Endothelial cell of umbilical vein (primary cell): ENCODE data around the gene PSMD13.

ENCODE experiments used
- EZH2 ChIP-seq: IDR thresholded peaks from 2 replicates; pipeline ENCODE4 v1.6.1; 2012; ENCODE audit warnings: borderline replicate concordance, low read depth, mild to moderate bottlenecking, moderate library complexity, low read length, inconsistent platforms; ENCODE audit not compliant: severe bottlenecking
- FOS ChIP-seq: IDR thresholded peaks from 2 replicates; pipeline ENCODE4 v1.6.1; 2011; ENCODE audit warnings: mild to moderate bottlenecking, low read length, moderate library complexity, borderline replicate concordance; ENCODE audit not compliant: insufficient read depth
- MYC ChIP-seq: IDR thresholded peaks from one replicate; pipeline ENCODE4 v1.6.1; 2011; ENCODE audit warnings: mild to moderate bottlenecking, low read depth, low read length
- POLR2A ChIP-seq: IDR thresholded peaks from 2 replicates; pipeline ENCODE4 v1.6.1; 2012; ENCODE audit warnings: low read depth, mild to moderate bottlenecking, control low read depth, low read length
- POLR2AphosphoS5 ChIP-seq: IDR thresholded peaks from 2 replicates; pipeline ENCODE4 v1.6.1; 2012; ENCODE audit warnings: low read depth, mild to moderate bottlenecking, control low read depth, low read length, moderate library complexity; ENCODE audit not compliant: insufficient read depth
- TF ChIP-seq, protein P1 (sequence below), 2 donors: IDR thresholded peaks; 1 replicate in 1 of 2; 2 replicates in 1 of 2; pipeline ENCODE4 v1.5.1; 2011; ENCODE audit warnings: low read length in 2 of 2, mild to moderate bottlenecking in 2 of 2, moderate library complexity in 2 of 2, control low read depth in 1 of 2, inconsistent platforms in 1 of 2, low read depth in 1 of 2; ENCODE audit not compliant: insufficient read depth in 1 of 2; ENCODE audit errors: extremely low read depth in 1 of 2
- TF ChIP-seq, protein P2 (sequence below): IDR thresholded peaks from 2 replicates; pipeline ENCODE4 v1.6.1; 2011; ENCODE audit not compliant: insufficient read depth, insufficient read length

DNA sequence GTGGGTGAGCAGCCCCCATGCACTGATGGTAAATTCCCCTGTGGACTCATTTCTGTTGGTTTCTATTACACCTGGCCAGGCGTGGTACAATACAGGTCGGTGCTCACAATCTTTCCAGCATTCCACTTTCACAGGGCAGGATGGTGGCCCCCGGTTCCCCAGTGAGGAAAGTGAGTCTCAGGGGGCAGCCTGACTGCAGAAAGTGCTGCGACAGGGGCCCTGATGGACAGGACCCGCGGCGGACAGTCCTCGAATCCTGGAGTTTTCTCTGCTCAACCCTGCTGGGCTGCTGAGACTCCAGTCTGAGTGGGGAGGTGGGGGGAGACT is 49.1 kb downstream of the PSMD13 start:
- TF ChIP-seq POLR2AphosphoS5 (no peak), FOS (no peak), POLR2A (no peak), EZH2 (no peak), MYC (no peak)
- TF ChIP-seq, protein P1, sequence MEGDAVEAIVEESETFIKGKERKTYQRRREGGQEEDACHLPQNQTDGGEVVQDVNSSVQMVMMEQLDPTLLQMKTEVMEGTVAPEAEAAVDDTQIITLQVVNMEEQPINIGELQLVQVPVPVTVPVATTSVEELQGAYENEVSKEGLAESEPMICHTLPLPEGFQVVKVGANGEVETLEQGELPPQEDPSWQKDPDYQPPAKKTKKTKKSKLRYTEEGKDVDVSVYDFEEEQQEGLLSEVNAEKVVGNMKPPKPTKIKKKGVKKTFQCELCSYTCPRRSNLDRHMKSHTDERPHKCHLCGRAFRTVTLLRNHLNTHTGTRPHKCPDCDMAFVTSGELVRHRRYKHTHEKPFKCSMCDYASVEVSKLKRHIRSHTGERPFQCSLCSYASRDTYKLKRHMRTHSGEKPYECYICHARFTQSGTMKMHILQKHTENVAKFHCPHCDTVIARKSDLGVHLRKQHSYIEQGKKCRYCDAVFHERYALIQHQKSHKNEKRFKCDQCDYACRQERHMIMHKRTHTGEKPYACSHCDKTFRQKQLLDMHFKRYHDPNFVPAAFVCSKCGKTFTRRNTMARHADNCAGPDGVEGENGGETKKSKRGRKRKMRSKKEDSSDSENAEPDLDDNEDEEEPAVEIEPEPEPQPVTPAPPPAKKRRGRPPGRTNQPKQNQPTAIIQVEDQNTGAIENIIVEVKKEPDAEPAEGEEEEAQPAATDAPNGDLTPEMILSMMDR (IDR thresholded peaks at IDR 0.05; ENCODE audit: extremely low read depth in 1 of 2, insufficient read depth in 1 of 2, low read depth in 1 of 2, low read length in 2 of 2) = no peak
- TF ChIP-seq, protein P2, sequence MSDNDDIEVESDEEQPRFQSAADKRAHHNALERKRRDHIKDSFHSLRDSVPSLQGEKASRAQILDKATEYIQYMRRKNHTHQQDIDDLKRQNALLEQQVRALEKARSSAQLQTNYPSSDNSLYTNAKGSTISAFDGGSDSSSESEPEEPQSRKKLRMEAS = no peak
